ENCODE results near the gene CDCA5.
A peak's percentile ranks its signal among the peaks of the same experiment; 100 is the strongest.

Gene CDCA5, protein sequence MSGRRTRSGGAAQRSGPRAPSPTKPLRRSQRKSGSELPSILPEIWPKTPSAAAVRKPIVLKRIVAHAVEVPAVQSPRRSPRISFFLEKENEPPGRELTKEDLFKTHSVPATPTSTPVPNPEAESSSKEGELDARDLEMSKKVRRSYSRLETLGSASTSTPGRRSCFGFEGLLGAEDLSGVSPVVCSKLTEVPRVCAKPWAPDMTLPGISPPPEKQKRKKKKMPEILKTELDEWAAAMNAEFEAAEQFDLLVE

DNA sequence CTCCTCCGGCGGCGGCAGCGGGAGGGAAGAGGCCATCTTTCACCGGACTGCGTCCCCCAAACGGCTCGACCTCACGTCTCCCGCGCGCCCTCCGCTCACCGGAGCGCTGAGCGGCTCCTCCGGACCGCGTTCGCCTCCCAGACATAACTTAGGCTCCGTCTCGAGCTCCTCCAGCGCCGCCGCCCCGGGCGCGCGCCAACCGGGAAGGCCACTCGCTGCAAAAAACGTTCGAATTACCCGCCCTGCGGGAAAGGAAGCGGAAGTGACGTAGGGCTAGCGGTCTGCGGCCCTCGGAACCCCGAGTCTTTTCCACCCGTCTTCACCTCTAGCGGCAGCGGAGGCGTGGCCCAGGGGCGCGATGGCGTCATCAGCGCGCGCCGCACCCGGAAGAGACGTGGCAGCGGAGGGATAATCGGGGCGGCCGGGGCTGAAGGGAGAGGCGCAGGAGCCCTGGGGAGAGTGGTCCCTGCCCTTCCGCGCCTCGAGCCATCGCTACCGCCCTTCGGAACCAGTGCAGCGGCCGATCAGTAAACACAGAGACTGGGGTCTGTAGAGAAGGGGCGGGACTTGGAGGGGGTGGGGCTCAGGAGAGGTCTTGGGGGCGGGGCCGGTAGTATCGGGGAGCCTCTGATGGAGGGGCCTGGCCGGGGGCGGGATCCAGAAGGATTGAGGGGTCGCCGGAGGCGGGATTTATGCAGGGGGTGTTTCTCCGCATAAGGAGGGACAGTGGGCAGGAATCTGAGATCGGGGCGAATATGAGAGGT lies at the start of gene CDCA5, which contains the start of gene ZFPL1:
TSS of gene CDCA5 (minus strand) at position 207 of the 764 bp plus-strand sequence. CDS start at position 145, 62 bp downstream.
TSS of gene ZFPL1 (plus strand) at position 389 of the 764 bp plus-strand sequence. CDS start 477 bp downstream, outside the sequence.
- peak; percentile 93 for DNase-seq (ENCODE audit: low read depth)
- TF ChIP-seq, protein P1, sequence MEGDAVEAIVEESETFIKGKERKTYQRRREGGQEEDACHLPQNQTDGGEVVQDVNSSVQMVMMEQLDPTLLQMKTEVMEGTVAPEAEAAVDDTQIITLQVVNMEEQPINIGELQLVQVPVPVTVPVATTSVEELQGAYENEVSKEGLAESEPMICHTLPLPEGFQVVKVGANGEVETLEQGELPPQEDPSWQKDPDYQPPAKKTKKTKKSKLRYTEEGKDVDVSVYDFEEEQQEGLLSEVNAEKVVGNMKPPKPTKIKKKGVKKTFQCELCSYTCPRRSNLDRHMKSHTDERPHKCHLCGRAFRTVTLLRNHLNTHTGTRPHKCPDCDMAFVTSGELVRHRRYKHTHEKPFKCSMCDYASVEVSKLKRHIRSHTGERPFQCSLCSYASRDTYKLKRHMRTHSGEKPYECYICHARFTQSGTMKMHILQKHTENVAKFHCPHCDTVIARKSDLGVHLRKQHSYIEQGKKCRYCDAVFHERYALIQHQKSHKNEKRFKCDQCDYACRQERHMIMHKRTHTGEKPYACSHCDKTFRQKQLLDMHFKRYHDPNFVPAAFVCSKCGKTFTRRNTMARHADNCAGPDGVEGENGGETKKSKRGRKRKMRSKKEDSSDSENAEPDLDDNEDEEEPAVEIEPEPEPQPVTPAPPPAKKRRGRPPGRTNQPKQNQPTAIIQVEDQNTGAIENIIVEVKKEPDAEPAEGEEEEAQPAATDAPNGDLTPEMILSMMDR (conservative IDR thresholded peaks at IDR 0.05; ENCODE audit: control insufficient read depth, insufficient read depth, low read depth, low read length), result no peak
- H3K4me3 ChIP-seq (ENCODE audit: control insufficient read depth, low read depth, low read length), result peak within 1 kb of the TSS; percentile 90

GRCh38 chr11:65132988-65133700 lies 49.3 kb upstream of the CDCA5 start:
- TF ChIP-seq, protein P1 (conservative IDR thresholded peaks at IDR 0.05; ENCODE audit: control insufficient read depth, insufficient read depth, low read depth, low read length), result no peak
- no peak for DNase-seq (ENCODE audit: low read depth)
- H3K4me3 ChIP-seq (ENCODE audit: control insufficient read depth, low read depth, low read length), result peak overlapping the region; percentile 89

GRCh38 chr11:65132238-65132987 lies 48.6 kb upstream of the CDCA5 start:
- no peak overlapping the region for H3K4me3 ChIP-seq (ENCODE audit: control insufficient read depth, low read depth, low read length)
- DNase-seq (ENCODE audit: low read depth), result no peak

GRCh38 chr11:65131895-65132237 lies 48.0 kb upstream of the CDCA5 start:
- DNase-seq (ENCODE audit: low read depth), result no peak

More at GRCh38 chr11:65132238-65132987, 48.6 kb upstream of the CDCA5 start:
- TF ChIP-seq, protein P1 (conservative IDR thresholded peaks at IDR 0.05; ENCODE audit: control insufficient read depth, insufficient read depth, low read depth, low read length), result no peak

GRCh38 chr11:65131417-65131776 lies 47.6 kb upstream of the CDCA5 start:
- H3K4me3 ChIP-seq (ENCODE audit: control insufficient read depth, low read depth, low read length), result no peak overlapping the region
- DNase-seq (ENCODE audit: low read depth), result no peak
- TF ChIP-seq, protein P1 (conservative IDR thresholded peaks at IDR 0.05; ENCODE audit: control insufficient read depth, insufficient read depth, low read depth, low read length), result no peak

More at GRCh38 chr11:65131895-65132237, 48.0 kb upstream of the CDCA5 start:
- TF ChIP-seq, protein P1 (conservative IDR thresholded peaks at IDR 0.05; ENCODE audit: control insufficient read depth, insufficient read depth, low read depth, low read length), result no peak
- no peak overlapping the region for H3K4me3 ChIP-seq (ENCODE audit: control insufficient read depth, low read depth, low read length)

Data from fibroblast of mammary gland (primary cell).